SH-SY5Y (cell line): ENCODE results near the gene ECT2L.

Experiments
- GATA2 ChIP-seq: IDR thresholded peaks from 2 replicates; pipeline ENCODE4 v1.6.1; 2011; ENCODE audit warnings: mild to moderate bottlenecking, low read depth, low read length
- GATA3 ChIP-seq: IDR thresholded peaks from 2 replicates; pipeline ENCODE4 v1.6.1; 2011; ENCODE audit warnings: low read depth, mild to moderate bottlenecking, low read length, moderate library complexity

DNA sequence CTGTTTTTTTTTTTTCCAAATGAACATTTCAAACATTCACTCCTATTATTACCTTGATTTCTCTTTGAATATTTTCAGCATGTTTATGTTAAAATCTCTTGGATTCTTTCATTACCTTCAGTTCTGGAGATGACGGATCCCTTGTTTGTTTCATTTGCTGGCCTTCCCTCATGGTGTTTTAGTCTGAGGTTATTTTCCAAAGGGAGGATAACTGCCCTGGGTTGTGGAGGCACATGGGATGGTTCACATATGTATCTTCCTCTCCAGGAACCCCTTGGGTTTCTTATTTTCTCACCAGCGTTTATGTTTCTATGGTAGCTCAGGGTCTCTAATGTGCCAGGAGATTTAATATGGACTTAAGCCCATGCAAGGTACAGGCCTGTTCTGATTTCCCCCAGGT is 36.3 kb downstream of the ECT2L start:
- TF ChIP-seq GATA2 = no peak
- no peak for TF ChIP-seq GATA3
